HepG2 (cell line): ENCODE data around the gene DNASE2.

Source experiments
- CHD2 ChIP-seq: IDR thresholded peaks from 2 replicates; pipeline ENCODE4 v1.6.1; 2011; ENCODE audit warnings: low read depth, low read length, improper control_type of control experiment
- CTCF ChIP-seq: sonication (generic); formaldehyde crosslinking; IDR thresholded peaks from 2 replicates; pipeline ENCODE4 v1.5.0; 2020; ENCODE audit warnings: mild to moderate bottlenecking, missing genetic modification reagents, moderate library complexity
- HNF4A ChIP-seq: sonication (generic); formaldehyde crosslinking; IDR thresholded peaks from 2 replicates; pipeline ENCODE4 v1.4.0; 2020; ENCODE audit warnings: missing genetic modification reagents
- JUND ChIP-seq: sonication (generic); formaldehyde crosslinking; IDR thresholded peaks from 2 replicates; pipeline ENCODE4 v1.8.0; 2022; ENCODE audit warnings: mild to moderate bottlenecking, missing genetic modification reagents
- KLF15 ChIP-seq: sonication (generic); formaldehyde crosslinking; IDR thresholded peaks from 2 replicates; pipeline ENCODE4 v1.8.1; 2023; ENCODE audit warnings: borderline replicate concordance, mild to moderate bottlenecking, inconsistent platforms, missing genetic modification reagents, mixed read lengths
- MAFF ChIP-seq: IDR thresholded peaks from 2 replicates; pipeline ENCODE4 v1.6.1; 2011; ENCODE audit warnings: low read depth, low read length, improper control_type of control experiment
- RARG ChIP-seq: sonication (generic); formaldehyde crosslinking; IDR thresholded peaks from 2 replicates; pipeline ENCODE4 v1.4.0; 2020; ENCODE audit warnings: low read depth, mild to moderate bottlenecking, missing genetic modification reagents
- REL ChIP-seq: sonication (generic); formaldehyde crosslinking; conservative IDR thresholded peaks from 2 replicates; pipeline ENCODE4 v1.8.0; 2022; ENCODE audit warnings: mild to moderate bottlenecking, missing genetic modification reagents, moderate library complexity
- REST ChIP-seq, 2 experiments: IDR thresholded peaks; 2 replicates each; pipeline ENCODE4 v1.6.1; 2011 to 2012; ENCODE audit warnings: low read length in 2 of 2, borderline replicate concordance in 1 of 2, low read depth in 1 of 2, mild to moderate bottlenecking in 1 of 2, moderate library complexity in 1 of 2
- ZNF136 ChIP-seq: sonication (generic); formaldehyde crosslinking; IDR thresholded peaks from 2 replicates; pipeline ENCODE4 v1.8.1; 2022; ENCODE audit warnings: low read depth, mild to moderate bottlenecking, moderate library complexity, missing genetic modification reagents
- ZNF660 ChIP-seq: sonication (generic); formaldehyde crosslinking; IDR thresholded peaks from 2 replicates; pipeline ENCODE4 v1.5.1; 2020; ENCODE audit warnings: mild to moderate bottlenecking, low read depth, missing genetic modification reagents, borderline replicate concordance

- no peak for TF ChIP-seq KLF15 (CRISPR knock-in tag)
- TF ChIP-seq ZNF660 = no peak
- no peak for TF ChIP-seq REL (CRISPR knock-in tag)
- no peak for TF ChIP-seq CHD2
- TF ChIP-seq CTCF (CRISPR knock-in tag) = no peak
- TF ChIP-seq RARG (CRISPR knock-in tag) = no peak
- TF ChIP-seq MAFF = no peak
- no peak for TF ChIP-seq ZNF136 (CRISPR knock-in tag)
- TF ChIP-seq REST (IDR thresholded peaks at IDR 0.05; ENCODE audit: borderline replicate concordance in 1 of 2, low read depth in 1 of 2, low read length in 2 of 2) = no peak
- TF ChIP-seq JUND = no peak
- TF ChIP-seq HNF4A (CRISPR knock-in tag) = no peak
These were observed 37.1 kb downstream of the DNASE2 start for GRCh38 chr19:12843999-12844732.
